Measurements from ENCODE around the gene SMIM20.

DNA sequence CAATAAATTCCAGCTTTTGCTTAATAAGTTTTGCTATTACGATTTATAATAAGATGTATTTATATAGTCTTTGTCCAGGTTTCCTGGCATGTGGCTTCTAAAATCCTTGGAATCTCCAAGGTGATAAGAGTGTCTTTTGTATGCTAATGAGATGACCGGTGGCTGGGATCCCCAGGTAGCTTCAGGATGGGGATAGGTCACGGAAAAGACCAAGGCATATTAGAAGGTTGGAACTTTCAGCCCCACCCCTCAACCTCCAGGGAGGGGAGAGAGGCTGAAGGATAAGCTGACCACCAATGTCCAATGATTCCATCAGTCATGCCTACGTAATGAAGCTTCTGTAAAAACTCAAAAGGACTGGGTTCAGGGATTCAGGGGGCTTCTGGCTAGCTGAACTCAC is 41.7 kb downstream of the SMIM20 start:
- TF ChIP-seq, protein P1, sequence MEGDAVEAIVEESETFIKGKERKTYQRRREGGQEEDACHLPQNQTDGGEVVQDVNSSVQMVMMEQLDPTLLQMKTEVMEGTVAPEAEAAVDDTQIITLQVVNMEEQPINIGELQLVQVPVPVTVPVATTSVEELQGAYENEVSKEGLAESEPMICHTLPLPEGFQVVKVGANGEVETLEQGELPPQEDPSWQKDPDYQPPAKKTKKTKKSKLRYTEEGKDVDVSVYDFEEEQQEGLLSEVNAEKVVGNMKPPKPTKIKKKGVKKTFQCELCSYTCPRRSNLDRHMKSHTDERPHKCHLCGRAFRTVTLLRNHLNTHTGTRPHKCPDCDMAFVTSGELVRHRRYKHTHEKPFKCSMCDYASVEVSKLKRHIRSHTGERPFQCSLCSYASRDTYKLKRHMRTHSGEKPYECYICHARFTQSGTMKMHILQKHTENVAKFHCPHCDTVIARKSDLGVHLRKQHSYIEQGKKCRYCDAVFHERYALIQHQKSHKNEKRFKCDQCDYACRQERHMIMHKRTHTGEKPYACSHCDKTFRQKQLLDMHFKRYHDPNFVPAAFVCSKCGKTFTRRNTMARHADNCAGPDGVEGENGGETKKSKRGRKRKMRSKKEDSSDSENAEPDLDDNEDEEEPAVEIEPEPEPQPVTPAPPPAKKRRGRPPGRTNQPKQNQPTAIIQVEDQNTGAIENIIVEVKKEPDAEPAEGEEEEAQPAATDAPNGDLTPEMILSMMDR (IDR thresholded peaks at IDR 0.05; ENCODE audit: low read length), result no peak
- TF ChIP-seq EZH2phosphoT487 (IDR thresholded peaks at IDR 0.05; ENCODE audit: low read length), result no peak

All from MM.1S (cell line).